ENCODE results near the gene MAST1.

DNA sequence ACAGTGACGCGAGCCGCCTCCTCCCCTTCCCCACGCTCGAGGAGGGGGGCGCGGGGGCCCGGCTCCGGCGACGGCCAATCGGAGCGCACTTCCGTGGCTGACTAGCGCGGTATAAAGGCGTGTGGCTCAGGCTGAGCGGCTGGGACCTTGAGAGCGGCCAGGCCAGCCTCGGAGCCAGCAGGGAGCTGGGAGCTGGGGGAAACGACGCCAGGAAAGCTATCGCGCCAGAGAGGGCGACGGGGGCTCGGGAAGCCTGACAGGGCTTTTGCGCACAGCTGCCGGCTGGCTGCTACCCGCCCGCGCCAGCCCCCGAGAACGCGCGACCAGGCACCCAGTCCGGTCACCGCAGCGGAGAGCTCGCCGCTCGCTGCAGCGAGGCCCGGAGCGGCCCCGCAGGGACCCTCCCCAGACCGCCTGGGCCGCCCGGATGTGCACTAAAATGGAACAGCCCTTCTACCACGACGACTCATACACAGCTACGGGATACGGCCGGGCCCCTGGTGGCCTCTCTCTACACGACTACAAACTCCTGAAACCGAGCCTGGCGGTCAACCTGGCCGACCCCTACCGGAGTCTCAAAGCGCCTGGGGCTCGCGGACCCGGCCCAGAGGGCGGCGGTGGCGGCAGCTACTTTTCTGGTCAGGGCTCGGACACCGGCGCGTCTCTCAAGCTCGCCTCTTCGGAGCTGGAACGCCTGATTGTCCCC lies 46.8 kb upstream of the MAST1 start, which contains the start of gene JUNB:
- peak; percentile 100 for TF ChIP-seq POLR2AphosphoS5 (IDR thresholded peaks at IDR 0.05; ENCODE audit: borderline replicate concordance, low read depth, low read length)
- no peak for TF ChIP-seq EZH2 (IDR thresholded peaks at IDR 0.05)
